GM12864 (cell line): ENCODE data around the gene BBS4.
"Not testable (repeated sequence)": the region's sequence is repeated elsewhere in the genome, so short reads cannot be mapped to it uniquely, and the experiment has no call there.

Experiments
- DNase-seq: peaks from one replicate; pipeline ENCODE4 v3.0.0-alpha.2; 2011; ENCODE audit warnings: low read depth
- H3K4me3 ChIP-seq: 2 replicates; pipeline ENCODE4 v1.5.1; 2011; ENCODE audit warnings: mild to moderate bottlenecking, low read depth, low read length, control low read depth
- TF ChIP-seq, protein P1 (sequence below): IDR thresholded peaks from 2 replicates; pipeline ENCODE4 v1.5.1; 2011; ENCODE audit warnings: low read depth, mild to moderate bottlenecking, moderate library complexity, low read length, control low read depth, inconsistent platforms; ENCODE audit errors: missing control alignments

BBS4 gene

GRCh38 chr15:72725446-72725845 lies 39.4 kb downstream of the BBS4 start:
- DNase-seq: no peak
- H3K4me3 ChIP-seq: no peak overlapping the region
- TF ChIP-seq, protein P1, sequence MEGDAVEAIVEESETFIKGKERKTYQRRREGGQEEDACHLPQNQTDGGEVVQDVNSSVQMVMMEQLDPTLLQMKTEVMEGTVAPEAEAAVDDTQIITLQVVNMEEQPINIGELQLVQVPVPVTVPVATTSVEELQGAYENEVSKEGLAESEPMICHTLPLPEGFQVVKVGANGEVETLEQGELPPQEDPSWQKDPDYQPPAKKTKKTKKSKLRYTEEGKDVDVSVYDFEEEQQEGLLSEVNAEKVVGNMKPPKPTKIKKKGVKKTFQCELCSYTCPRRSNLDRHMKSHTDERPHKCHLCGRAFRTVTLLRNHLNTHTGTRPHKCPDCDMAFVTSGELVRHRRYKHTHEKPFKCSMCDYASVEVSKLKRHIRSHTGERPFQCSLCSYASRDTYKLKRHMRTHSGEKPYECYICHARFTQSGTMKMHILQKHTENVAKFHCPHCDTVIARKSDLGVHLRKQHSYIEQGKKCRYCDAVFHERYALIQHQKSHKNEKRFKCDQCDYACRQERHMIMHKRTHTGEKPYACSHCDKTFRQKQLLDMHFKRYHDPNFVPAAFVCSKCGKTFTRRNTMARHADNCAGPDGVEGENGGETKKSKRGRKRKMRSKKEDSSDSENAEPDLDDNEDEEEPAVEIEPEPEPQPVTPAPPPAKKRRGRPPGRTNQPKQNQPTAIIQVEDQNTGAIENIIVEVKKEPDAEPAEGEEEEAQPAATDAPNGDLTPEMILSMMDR: no peak

- DNase-seq, H3K4me3 ChIP-seq: not testable (repeated sequence)
Measured at GRCh38 chr15:72725851-72726250, 39.8 kb downstream of the BBS4 start.

GRCh38 chr15:72727154-72727553 lies 41.1 kb downstream of the BBS4 start:
- no peak for DNase-seq
- no peak overlapping the region for H3K4me3 ChIP-seq
- TF ChIP-seq, protein P1: no peak

DNA sequence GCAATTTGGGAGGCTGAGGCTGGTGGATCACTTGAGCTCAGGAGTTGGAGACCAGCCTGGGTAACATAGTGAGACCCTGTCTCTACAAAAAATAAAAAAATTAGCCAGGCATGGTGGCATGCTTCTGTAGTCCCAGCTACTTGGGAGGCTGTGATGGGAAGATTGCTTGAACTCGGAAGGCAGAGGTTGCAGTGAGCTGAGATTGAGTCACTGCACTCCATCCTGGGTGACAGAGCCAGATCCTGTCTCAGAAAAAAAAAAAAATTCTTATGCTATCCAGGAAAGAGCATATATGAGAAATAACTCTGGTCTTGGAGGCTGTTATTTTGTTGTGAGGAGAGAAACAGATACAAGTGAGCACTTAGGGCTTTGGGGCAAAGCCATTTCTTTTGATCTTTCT lies 42.2 kb downstream of the BBS4 start:
- not testable (repeated sequence) for DNase-seq

DNA sequence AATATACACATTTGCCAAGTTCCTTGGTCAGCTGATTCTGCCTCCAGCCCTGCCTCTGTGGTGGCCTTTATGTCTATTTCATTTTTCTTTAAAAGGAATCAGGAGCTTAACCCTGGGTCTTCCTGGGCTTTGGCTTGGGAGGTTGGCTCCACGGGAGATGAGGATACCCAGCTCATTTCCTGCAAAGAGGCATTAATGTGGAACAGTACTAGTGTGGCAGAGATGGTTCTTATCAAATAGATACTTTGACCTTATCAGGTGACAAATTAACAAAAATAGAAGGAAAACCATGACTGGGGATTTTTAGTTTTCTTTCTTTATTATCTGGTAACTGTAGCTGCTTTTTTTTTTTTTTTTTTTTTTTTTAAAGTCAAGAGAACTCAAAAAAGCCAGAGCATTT lies 42.8 kb downstream of the BBS4 start:
- no peak for DNase-seq
- TF ChIP-seq, protein P1: no peak
- H3K4me3 ChIP-seq: no peak overlapping the region

More for the DNA sequence above, 42.2 kb downstream of the BBS4 start:
- not testable (repeated sequence) for H3K4me3 ChIP-seq

DNA sequence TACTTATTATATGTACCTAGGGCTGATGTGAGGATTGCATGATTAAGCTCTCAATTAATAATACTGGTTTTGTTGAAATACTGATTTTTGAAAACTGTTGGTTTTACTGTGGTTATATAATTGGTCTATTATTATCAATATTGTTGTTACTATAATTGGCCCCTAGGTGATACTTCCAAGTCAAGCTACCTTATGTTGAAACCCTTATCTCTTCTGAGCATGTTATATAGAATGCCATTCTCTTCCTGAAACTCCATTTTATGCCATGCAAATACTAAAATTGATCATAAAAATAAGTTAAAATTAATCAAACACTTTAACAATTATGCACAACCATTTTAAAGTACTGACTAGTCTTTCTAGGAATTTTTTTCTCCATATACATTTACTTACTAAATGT lies 46.1 kb downstream of the BBS4 start:
- TF ChIP-seq, protein P1: no peak
- no peak overlapping the region for H3K4me3 ChIP-seq
- no peak for DNase-seq

DNA sequence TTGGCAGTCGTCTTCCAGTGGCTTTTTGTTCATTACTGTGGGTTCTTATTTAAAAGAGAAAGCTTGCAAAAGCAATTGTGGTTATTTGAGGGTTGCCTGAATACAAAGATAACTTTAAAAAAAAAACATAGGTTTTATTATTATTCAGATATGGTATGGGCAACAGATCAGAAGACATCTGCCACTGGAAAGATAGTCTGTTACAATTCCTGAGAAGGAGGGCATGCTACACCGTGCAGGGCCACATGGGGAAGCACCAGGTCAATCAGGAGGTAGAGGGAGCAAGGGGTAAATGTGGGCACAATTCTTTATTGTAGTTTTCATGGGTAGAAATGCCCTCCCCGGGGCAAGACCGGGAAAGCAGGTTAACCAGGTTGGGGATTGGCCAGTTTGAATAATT lies 46.5 kb downstream of the BBS4 start:
- no peak overlapping the region for H3K4me3 ChIP-seq
- no peak for DNase-seq
- TF ChIP-seq, protein P1: no peak

- no peak for DNase-seq
Measured at GRCh38 chr15:72733941-72734738, 48.1 kb downstream of the BBS4 start.

More at GRCh38 chr15:72733941-72734738, 48.1 kb downstream of the BBS4 start:
- TF ChIP-seq, protein P1: no peak
- H3K4me3 ChIP-seq: no peak overlapping the region
